PFSK-1 (cell line): Measurements from ENCODE around the gene RPGRIP1.

Experiments
- FOXP2 ChIP-seq: optimal IDR thresholded peaks from 2 replicates; pipeline ENCODE3; 2011; ENCODE audit warnings: borderline replicate concordance, control low read depth, inconsistent platforms; ENCODE audit not compliant: insufficient read depth; ENCODE audit errors: extremely low read length, extremely low read depth
- POLR2AphosphoS5 ChIP-seq: IDR thresholded peaks from 2 replicates; pipeline ENCODE4 v1.6.1; 2012; ENCODE audit warnings: low read depth, mild to moderate bottlenecking, control low read depth, low read length, moderate library complexity
- SIN3A ChIP-seq: IDR thresholded peaks from 2 replicates; pipeline ENCODE4 v1.6.1; 2012; ENCODE audit warnings: mild to moderate bottlenecking, low read length, moderate library complexity, borderline replicate concordance; ENCODE audit not compliant: insufficient read depth
- TAF1 ChIP-seq: IDR thresholded peaks from 2 replicates; pipeline ENCODE4 v1.6.1; 2012; ENCODE audit warnings: low read length, control low read depth, borderline replicate concordance; ENCODE audit not compliant: insufficient read depth
- TF ChIP-seq, protein P1 (sequence below), 2 experiments: IDR thresholded peaks; 2 replicates each; pipeline versions ENCODE4 v1.6.1 to v1.8.0; 2011 to 2012; ENCODE audit warnings: low read depth in 2 of 2, low read length in 2 of 2, control low read depth in 1 of 2, inconsistent platforms in 1 of 2, mild to moderate bottlenecking in 1 of 2, moderate library complexity in 1 of 2; ENCODE audit not compliant: insufficient read depth in 1 of 2

DNA sequence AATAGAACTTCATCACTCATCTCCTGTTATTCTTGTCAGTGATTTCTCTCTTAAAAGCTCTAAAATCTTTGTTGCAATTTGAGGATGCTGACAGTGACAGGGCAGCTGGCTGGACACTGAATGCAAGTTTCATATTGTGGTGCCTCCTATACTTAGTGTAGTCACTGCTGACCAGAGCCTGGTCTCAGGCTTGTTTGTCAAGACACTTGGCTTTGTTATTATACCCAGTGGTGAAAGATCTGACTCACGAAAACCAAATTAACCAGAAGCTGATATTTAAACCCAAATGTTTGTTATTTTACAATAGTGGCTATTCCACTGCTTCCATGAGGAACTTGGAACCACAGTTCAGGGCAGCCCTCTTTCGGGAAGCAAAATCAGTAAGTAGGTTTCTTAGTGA is 42.8 kb downstream of the RPGRIP1 start:
- TF ChIP-seq TAF1 (no peak), FOXP2 (no peak), POLR2AphosphoS5 (no peak), SIN3A (no peak)
- TF ChIP-seq, protein P1, sequence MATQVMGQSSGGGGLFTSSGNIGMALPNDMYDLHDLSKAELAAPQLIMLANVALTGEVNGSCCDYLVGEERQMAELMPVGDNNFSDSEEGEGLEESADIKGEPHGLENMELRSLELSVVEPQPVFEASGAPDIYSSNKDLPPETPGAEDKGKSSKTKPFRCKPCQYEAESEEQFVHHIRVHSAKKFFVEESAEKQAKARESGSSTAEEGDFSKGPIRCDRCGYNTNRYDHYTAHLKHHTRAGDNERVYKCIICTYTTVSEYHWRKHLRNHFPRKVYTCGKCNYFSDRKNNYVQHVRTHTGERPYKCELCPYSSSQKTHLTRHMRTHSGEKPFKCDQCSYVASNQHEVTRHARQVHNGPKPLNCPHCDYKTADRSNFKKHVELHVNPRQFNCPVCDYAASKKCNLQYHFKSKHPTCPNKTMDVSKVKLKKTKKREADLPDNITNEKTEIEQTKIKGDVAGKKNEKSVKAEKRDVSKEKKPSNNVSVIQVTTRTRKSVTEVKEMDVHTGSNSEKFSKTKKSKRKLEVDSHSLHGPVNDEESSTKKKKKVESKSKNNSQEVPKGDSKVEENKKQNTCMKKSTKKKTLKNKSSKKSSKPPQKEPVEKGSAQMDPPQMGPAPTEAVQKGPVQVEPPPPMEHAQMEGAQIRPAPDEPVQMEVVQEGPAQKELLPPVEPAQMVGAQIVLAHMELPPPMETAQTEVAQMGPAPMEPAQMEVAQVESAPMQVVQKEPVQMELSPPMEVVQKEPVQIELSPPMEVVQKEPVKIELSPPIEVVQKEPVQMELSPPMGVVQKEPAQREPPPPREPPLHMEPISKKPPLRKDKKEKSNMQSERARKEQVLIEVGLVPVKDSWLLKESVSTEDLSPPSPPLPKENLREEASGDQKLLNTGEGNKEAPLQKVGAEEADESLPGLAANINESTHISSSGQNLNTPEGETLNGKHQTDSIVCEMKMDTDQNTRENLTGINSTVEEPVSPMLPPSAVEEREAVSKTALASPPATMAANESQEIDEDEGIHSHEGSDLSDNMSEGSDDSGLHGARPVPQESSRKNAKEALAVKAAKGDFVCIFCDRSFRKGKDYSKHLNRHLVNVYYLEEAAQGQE (IDR thresholded peaks at IDR 0.05; ENCODE audit: insufficient read depth in 1 of 2, low read depth in 2 of 2, low read length in 2 of 2), result no peak
